HepG2 (cell line): Measurements from ENCODE around the gene DENND10. TPM values are rescaled to one million over a fixed set of nuclear protein-coding genes. Genes with fewer than 3 reads are reported as not detected.

ENCODE experiments used
- ATAC-seq: fragments of 200-7000 bp; cut with Tn5 transposase; 3 replicates; pipeline ENCODE4 v1.9.1; 2020; ENCODE audit warnings: mild to moderate bottlenecking, moderate library complexity
- BruUV-seq: library from RNA; stranded (reverse); fragments of 400-500 nt; replicated peaks from 2 replicates; lab custom pipeline; 2021; lab: Mats Ljungman, UMichigan
- CTCF ChIA-PET: fragments of 300-600 bp; formaldehyde crosslinking; extraction: SDS; loops from one replicate; lab custom pipeline; 2021; ENCODE audit warnings: low total read pairs, inconsistent platforms, low intra/inter-chr PET ratio; lab: Yijun Ruan, JAX
- POLR2A ChIA-PET: fragments of 350-600 bp; sonication (Branson Sonifier 250); formaldehyde crosslinking; loops from one replicate; lab custom pipeline; 2020; ENCODE audit warnings: antibody characterized with exemption, inconsistent platforms; lab: Yijun Ruan, JAX
- DNase-seq: peaks from one replicate; pipeline ENCODE4 v3.0.0-alpha.2; 2015; ENCODE audit warnings: low spot score
- FAIRE-seq: peaks from 3 replicates; lab custom pipeline; 2011; peaks lifted over from hg19 to GRCh38; lab: Jason Lieb, UNC
- H2AFZ ChIP-seq: one replicate; pipeline ENCODE4 v1.6.1; 2011; ENCODE audit warnings: low read length, inconsistent platforms
- H3K27ac ChIP-seq: fragments of 300-600 bp; 3 replicates; pipeline ENCODE4 v1.8.0; 2011; ENCODE audit warnings: mixed run types, mild to moderate bottlenecking, mixed read lengths, low read length, inconsistent platforms; ENCODE audit not compliant: insufficient read depth; ENCODE audit errors: extremely low read length
- H3K27me3 ChIP-seq, 2 experiments: fragments of 200-600 bp in 1 of 2; 2 replicates in 1 of 2; 3 replicates in 1 of 2; pipeline versions ENCODE4 v1.6.0 to v1.8.0; 2011; ENCODE audit warnings: low read length in 2 of 2, mild to moderate bottlenecking in 2 of 2, moderate library complexity in 2 of 2, inconsistent platforms in 1 of 2; ENCODE audit not compliant: insufficient read depth in 2 of 2, control insufficient read depth in 1 of 2
- H3K36me3 ChIP-seq, 2 experiments: fragments of 200-600 bp in 1 of 2; replicated peaks in 1 of 2; 2 replicates in 1 of 2; 3 replicates in 1 of 2; pipeline versions ENCODE4 v1.5.1 to v1.8.0; 2011; ENCODE audit warnings: low read length in 2 of 2, inconsistent platforms in 1 of 2; ENCODE audit not compliant: insufficient read depth in 2 of 2, control insufficient read depth in 1 of 2
- H3K4me1 ChIP-seq: 2 replicates; pipeline ENCODE4 v1.5.1; 2012; ENCODE audit warnings: low read length, inconsistent platforms; ENCODE audit not compliant: insufficient read depth
- H3K4me2 ChIP-seq: 2 replicates; pipeline ENCODE4 v1.6.0; 2011; ENCODE audit warnings: low read depth, low read length, inconsistent platforms
- H3K4me3 ChIP-seq, 3 experiments: fragments of 200-600 bp in 1 of 3; sonication (generic), shearing (Covaris generic) in 1 of 3; replicated peaks in 1 of 3; 2 replicates each; pipeline ENCODE4 v1.5.1; 2011 to 2016; ENCODE audit warnings: low read length in 3 of 3, inconsistent platforms in 2 of 3, low read depth in 2 of 3, mild to moderate bottlenecking in 2 of 3, control low read depth in 1 of 3, mixed read lengths in 1 of 3; ENCODE audit not compliant: insufficient read depth in 1 of 3
- H3K79me2 ChIP-seq: one replicate; pipeline ENCODE4 v1.6.1; 2011; ENCODE audit warnings: low read length, inconsistent platforms; ENCODE audit not compliant: insufficient read depth
- H3K9ac ChIP-seq: 2 replicates; pipeline ENCODE4 v1.6.0; 2011; ENCODE audit warnings: mild to moderate bottlenecking, low read depth, low read length, inconsistent platforms; ENCODE audit not compliant: insufficient read depth
- H3K9me3 ChIP-seq: 2 replicates; pipeline ENCODE4 v1.5.1; 2012; ENCODE audit warnings: mild to moderate bottlenecking, low read length
- H4K20me1 ChIP-seq: 2 replicates; pipeline ENCODE4 v1.6.0; 2011; ENCODE audit warnings: inconsistent platforms, mild to moderate bottlenecking, low read length, moderate library complexity; ENCODE audit not compliant: insufficient read depth
- GPN1 ChIP-seq: sonication (generic); formaldehyde crosslinking; IDR thresholded peaks from 2 replicates; pipeline ENCODE4 v1.5.1; 2020; ENCODE audit warnings: missing genetic modification reagents, borderline replicate concordance
- MAFF ChIP-seq: IDR thresholded peaks from 2 replicates; pipeline ENCODE4 v1.6.1; 2011; ENCODE audit warnings: low read depth, low read length, improper control_type of control experiment
- NCOA2 ChIP-seq: sonication (generic); formaldehyde crosslinking; IDR thresholded peaks from 2 replicates; pipeline ENCODE4 v1.8.0; 2022; ENCODE audit warnings: inconsistent platforms
- RARA ChIP-seq: IDR thresholded peaks from 2 replicates; pipeline ENCODE4 v1.6.1; 2016; ENCODE audit warnings: missing genetic modification reagents, missing compliant biosample characterization
- RXRA ChIP-seq: sonication (generic); formaldehyde crosslinking; IDR thresholded peaks from 2 replicates; pipeline ENCODE4 v1.5.1; 2020; ENCODE audit warnings: missing genetic modification reagents
- SNRNP70 ChIP-seq: fragments of 200-400 bp; formaldehyde crosslinking; IDR thresholded peaks from 2 replicates; pipeline ENCODE4 v1.6.1; 2017; ENCODE audit warnings: mild to moderate bottlenecking, low read depth, low read length, moderate library complexity
- SP140L ChIP-seq: sonication (generic); formaldehyde crosslinking; IDR thresholded peaks from 2 replicates; pipeline ENCODE4 v1.4.0; 2020; ENCODE audit warnings: missing genetic modification reagents, borderline replicate concordance
- SP5 ChIP-seq: IDR thresholded peaks from 2 replicates; pipeline ENCODE4 v1.6.1; 2016; ENCODE audit warnings: low read depth, borderline replicate concordance
- TBP ChIP-seq: sonication (generic); formaldehyde crosslinking; IDR thresholded peaks from 2 replicates; pipeline ENCODE4 v1.5.0; 2020; ENCODE audit warnings: missing genetic modification reagents
- TGIF2 ChIP-seq: IDR thresholded peaks from 2 replicates; pipeline ENCODE4 v1.6.1; 2016; ENCODE audit warnings: control low read depth, missing compliant biosample characterization
- ZBTB7B ChIP-seq: sonication (generic); formaldehyde crosslinking; IDR thresholded peaks from 2 replicates; pipeline ENCODE4 v1.4.0; 2020; ENCODE audit warnings: missing genetic modification reagents
- ZNF460 ChIP-seq: sonication (generic); formaldehyde crosslinking; IDR thresholded peaks from 2 replicates; pipeline ENCODE4 v1.5.1; 2020; ENCODE audit warnings: missing genetic modification reagents, mild to moderate bottlenecking, borderline replicate concordance
- ZNF883 ChIP-seq: sonication (generic); formaldehyde crosslinking; IDR thresholded peaks from 2 replicates; pipeline ENCODE4 v1.5.1; 2020; ENCODE audit warnings: mild to moderate bottlenecking, missing genetic modification reagents; ENCODE audit errors: not compliant biosample characterization
- WGBS: methylation state at CpG from one replicate; pipeline ENCODE4 v1.1.6; 2017; ENCODE audit warnings: low lambda C conversion rate; 5-methylcytosine and 5-hydroxymethylcytosine counted together
- in situ Hi-C: cut with HindIII; loops from 2 replicates; pipeline ENCODE4 v1.10.0; 2017; ENCODE audit warnings: low pct_unique_long_range_greater_than_20kb; ENCODE audit not compliant: extremely low pct_ligation_motif_present
- intact Hi-C: fragments of 100-400 bp; cut with micrococcal nuclease; formaldehyde crosslinking; loops from one replicate; pipeline ENCODE4 v1.10.0; 2022; ENCODE audit not compliant: unreplicated experiment
- polyA plus RNA-seq, 8 experiments: library from polyadenylated mRNA; depleted of rRNA in 3 of 8; stranded (reverse) in 7 of 8; unstranded in 1 of 8; fragments of >200 nt; fragmentation: Illumina TruSeq in 4 of 8; extraction: Trizol in 4 of 8; gene quantifications; 2 replicates each; pipeline versions ENCODE4 v1.2.1 to v1.2.3, GENCODE V29; 2011 to 2016; ENCODE audit warnings: low read depth in 4 of 8, missing spikeins in 1 of 8, mixed read lengths in 1 of 8; ENCODE audit not compliant: insufficient read depth in 1 of 8
- total RNA-seq, 5 experiments: library from RNA; depleted of rRNA; stranded (reverse); fragments of >200 nt; fragmentation: Illumina TruSeq; extraction: Trizol; gene quantifications; 2 replicates each; pipeline ENCODE4 v1.2.3, GENCODE V29; 2016; ENCODE audit warnings: low read depth in 1 of 5
- TF ChIP-seq, protein P1 (sequence below): sonication (generic); formaldehyde crosslinking; IDR thresholded peaks from 2 replicates; pipeline ENCODE4 v1.4.0; 2020; ENCODE audit warnings: mild to moderate bottlenecking, missing genetic modification reagents, borderline replicate concordance
- TF ChIP-seq, protein P2 (sequence below): sonication (generic); formaldehyde crosslinking; IDR thresholded peaks from 2 replicates; pipeline ENCODE4 v1.8.0; 2022; ENCODE audit warnings: low read depth, missing genetic modification reagents

DENND10 gene
- total and polyA plus RNA-seq, 2 of the 13 experiments (the other 11 are each of a cell fraction or from before 2014, with no cell fraction given) = 43.7 to 78.8 TPM

GRCh38 chr10:119133949-119134348, 30.0 kb downstream of the DENND10 start:
- Histone ChIP-seq H4K20me1 (no peaks in the 10 kb centered on the region), H3K4me1 (peaks cover 32% of the 10 kb centered on the region), H2AFZ (no peak overlapping the region)
- in situ Hi-C loops = no loop called here
- FAIRE-seq = no peak
- POLR2A ChIA-PET = no interaction called here
- TF ChIP-seq MAFF (no peak), TBP (no peak), NCOA2 (CRISPR knock-in tag) (no peak), TGIF2 (CRISPR knock-in tag) (no peak), RXRA (CRISPR knock-in tag) (peak; percentile 25; the same call in 1 of the 2 replicates), SNRNP70 (no peak), ZNF883 (CRISPR knock-in tag) (no peak), RARA (CRISPR knock-in tag) (peak; percentile 59), ZNF460 (no peak), SP5 (CRISPR knock-in tag) (peak; percentile 53; the same call in 1 of the 2 replicates), ZBTB7B (CRISPR knock-in tag) (no peak), SP140L (CRISPR knock-in tag) (no peak), GPN1 (CRISPR knock-in tag) (no peak)
- TF ChIP-seq, protein P1, sequence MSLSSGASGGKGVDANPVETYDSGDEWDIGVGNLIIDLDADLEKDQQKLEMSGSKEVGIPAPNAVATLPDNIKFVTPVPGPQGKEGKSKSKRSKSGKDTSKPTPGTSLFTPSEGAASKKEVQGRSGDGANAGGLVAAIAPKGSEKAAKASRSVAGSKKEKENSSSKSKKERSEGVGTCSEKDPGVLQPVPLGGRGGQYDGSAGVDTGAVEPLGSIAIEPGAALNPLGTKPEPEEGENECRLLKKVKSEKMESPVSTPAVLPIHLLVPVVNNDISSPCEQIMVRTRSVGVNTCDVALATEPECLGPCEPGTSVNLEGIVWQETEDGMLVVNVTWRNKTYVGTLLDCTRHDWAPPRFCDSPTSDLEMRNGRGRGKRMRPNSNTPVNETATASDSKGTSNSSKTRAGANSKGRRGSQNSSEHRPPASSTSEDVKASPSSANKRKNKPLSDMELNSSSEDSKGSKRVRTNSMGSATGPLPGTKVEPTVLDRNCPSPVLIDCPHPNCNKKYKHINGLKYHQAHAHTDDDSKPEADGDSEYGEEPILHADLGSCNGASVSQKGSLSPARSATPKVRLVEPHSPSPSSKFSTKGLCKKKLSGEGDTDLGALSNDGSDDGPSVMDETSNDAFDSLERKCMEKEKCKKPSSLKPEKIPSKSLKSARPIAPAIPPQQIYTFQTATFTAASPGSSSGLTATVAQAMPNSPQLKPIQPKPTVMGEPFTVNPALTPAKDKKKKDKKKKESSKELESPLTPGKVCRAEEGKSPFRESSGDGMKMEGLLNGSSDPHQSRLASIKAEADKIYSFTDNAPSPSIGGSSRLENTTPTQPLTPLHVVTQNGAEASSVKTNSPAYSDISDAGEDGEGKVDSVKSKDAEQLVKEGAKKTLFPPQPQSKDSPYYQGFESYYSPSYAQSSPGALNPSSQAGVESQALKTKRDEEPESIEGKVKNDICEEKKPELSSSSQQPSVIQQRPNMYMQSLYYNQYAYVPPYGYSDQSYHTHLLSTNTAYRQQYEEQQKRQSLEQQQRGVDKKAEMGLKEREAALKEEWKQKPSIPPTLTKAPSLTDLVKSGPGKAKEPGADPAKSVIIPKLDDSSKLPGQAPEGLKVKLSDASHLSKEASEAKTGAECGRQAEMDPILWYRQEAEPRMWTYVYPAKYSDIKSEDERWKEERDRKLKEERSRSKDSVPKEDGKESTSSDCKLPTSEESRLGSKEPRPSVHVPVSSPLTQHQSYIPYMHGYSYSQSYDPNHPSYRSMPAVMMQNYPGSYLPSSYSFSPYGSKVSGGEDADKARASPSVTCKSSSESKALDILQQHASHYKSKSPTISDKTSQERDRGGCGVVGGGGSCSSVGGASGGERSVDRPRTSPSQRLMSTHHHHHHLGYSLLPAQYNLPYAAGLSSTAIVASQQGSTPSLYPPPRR (CRISPR knock-in tag) = no peak
- TF ChIP-seq, protein P2, sequence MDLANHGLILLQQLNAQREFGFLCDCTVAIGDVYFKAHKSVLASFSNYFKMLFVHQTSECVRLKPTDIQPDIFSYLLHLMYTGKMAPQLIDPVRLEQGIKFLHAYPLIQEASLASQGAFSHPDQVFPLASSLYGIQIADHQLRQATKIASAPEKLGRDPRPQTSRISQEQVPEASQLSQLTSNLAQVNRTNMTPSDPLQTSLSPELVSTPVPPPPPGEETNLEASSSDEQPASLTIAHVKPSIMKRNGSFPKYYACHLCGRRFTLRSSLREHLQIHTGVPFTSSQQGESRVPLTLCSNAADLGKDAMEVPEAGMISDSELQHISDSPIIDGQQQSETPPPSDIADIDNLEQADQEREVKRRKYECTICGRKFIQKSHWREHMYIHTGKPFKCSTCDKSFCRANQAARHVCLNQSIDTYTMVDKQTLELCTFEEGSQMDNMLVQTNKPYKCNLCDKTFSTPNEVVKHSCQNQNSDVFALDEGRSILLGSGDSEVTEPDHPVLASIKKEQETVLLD (CRISPR knock-in tag) = no peak
- TF ChIP-seq, all 625 proteins: peak for 3
- H3K9me3 ChIP-seq = no peaks in the 10 kb centered on the region
- intact Hi-C loops = no loop called here
- CTCF ChIA-PET = no interaction called here
- peaks cover 14 to 52% of the 10 kb centered on the region in 2 experiments for H3K36me3 ChIP-seq
- no peaks in the 10 kb centered on the region for H3K27me3 ChIP-seq
- no peak overlapping the region for H3K27ac ChIP-seq
- DNase-seq = no peak
- 87% methylated on average over 6 of the region's 8 CpGs for WGBS
- H3K9ac ChIP-seq = no peak overlapping the region
- H3K4me3 ChIP-seq = no peak overlapping the region
- H3K79me2 ChIP-seq = no peaks in the 10 kb centered on the region
- BruUV-seq = no TSS peak
- ATAC-seq = no peak
- H3K4me2 ChIP-seq = no peak overlapping the region
